Cardiac fibroblast (primary cell): ENCODE measurements around the gene MAGI2.

ENCODE experiments used
- DNase-seq, 2 donors: peaks; one replicate each; pipeline versions ENCODE4 v3.0.0 to v3.0.0-alpha.2; 2010; ENCODE audit warnings: low read depth in 2 of 2
- H3K4me3 ChIP-seq, 2 donors: replicated peaks in 1 of 2; 1 replicate in 1 of 2; 2 replicates in 1 of 2; pipeline ENCODE4 v1.5.1; 2011; ENCODE audit warnings: low read depth in 2 of 2, low read length in 2 of 2, mild to moderate bottlenecking in 2 of 2, moderate library complexity in 1 of 2
- CTCF ChIP-seq: IDR thresholded peaks from one replicate; pipeline ENCODE4 v1.5.1; 2011; ENCODE audit warnings: low read depth, mild to moderate bottlenecking, low read length, inconsistent platforms

Gene MAGI2

GRCh38 chr7:78770422-78771410, 682.8 kb downstream of the MAGI2 start:
- no peak for TF ChIP-seq CTCF
- peak overlapping the region in 1 of 2 donors; percentile 21 for H3K4me3 ChIP-seq
- DNase-seq: peak in 1 of 2 donors; percentile 13

- TF ChIP-seq CTCF: no peak
- peak in 1 of 2 donors; percentile 5 for DNase-seq
- peak overlapping the region in 1 of 2 donors; percentile 18 for H3K4me3 ChIP-seq
Measured at GRCh38 chr7:78769481-78770101, 683.9 kb downstream of the MAGI2 start.

- DNase-seq: peak in 1 of 2 donors; percentile 1
- no peak overlapping the region for H3K4me3 ChIP-seq
- TF ChIP-seq CTCF: no peak
Measured at GRCh38 chr7:78768859-78769258, 684.6 kb downstream of the MAGI2 start.

GRCh38 chr7:78765943-78766729, 687.3 kb downstream of the MAGI2 start:
- no peak for DNase-seq
- TF ChIP-seq CTCF: no peak
- H3K4me3 ChIP-seq: no peak overlapping the region

GRCh38 chr7:78764571-78764970, 688.9 kb downstream of the MAGI2 start:
- DNase-seq: no peak
- TF ChIP-seq CTCF: no peak
- H3K4me3 ChIP-seq: no peak overlapping the region

- no peak overlapping the region for H3K4me3 ChIP-seq
- DNase-seq: no peak
- TF ChIP-seq CTCF: no peak
Measured at GRCh38 chr7:78762625-78763024, 690.8 kb downstream of the MAGI2 start.
